H4 (cell line): ENCODE results near the gene SASH1. TPM values are rescaled to one million over a fixed set of nuclear protein-coding genes. Genes with fewer than 3 reads are reported as not detected.

Source experiments
- DNase-seq: peaks from one replicate; pipeline ENCODE4 v3.0.0-alpha.2; 2015; ENCODE audit warnings: low spot score
- total RNA-seq: library from RNA; depleted of rRNA; stranded (reverse); fragments of >200 nt; shearing (Covaris generic); gene quantifications from 2 replicates; pipeline ENCODE4 v1.2.3, GENCODE V29; 2014

The SASH1 gene
- total RNA-seq, 1 experiment from 2014 or later: 6.7 TPM

GRCh38 chr6:148404456-148405054 lies 61.9 kb downstream of the SASH1 start:
- DNase-seq: no peak

DNA sequence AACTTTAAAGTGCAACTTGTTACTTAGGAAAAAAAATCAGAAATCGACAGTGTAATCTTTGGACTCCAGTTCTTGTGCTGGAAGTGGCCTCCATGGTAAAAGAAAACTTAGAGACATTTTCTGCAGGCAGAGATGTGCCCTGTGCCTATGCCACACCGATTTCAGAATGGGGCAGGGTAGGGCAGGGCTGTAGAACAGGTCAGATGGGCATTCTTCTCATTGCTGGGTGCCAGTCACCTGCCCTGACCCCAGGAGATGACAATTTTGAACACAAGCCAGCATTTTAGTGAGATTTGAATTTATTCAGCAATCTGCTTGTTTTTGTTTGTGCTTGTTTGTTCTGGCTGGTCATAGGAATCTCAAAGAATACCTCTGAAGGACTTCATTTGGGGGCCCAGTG lies 63.3 kb downstream of the SASH1 start:
- no peak for DNase-seq

DNA sequence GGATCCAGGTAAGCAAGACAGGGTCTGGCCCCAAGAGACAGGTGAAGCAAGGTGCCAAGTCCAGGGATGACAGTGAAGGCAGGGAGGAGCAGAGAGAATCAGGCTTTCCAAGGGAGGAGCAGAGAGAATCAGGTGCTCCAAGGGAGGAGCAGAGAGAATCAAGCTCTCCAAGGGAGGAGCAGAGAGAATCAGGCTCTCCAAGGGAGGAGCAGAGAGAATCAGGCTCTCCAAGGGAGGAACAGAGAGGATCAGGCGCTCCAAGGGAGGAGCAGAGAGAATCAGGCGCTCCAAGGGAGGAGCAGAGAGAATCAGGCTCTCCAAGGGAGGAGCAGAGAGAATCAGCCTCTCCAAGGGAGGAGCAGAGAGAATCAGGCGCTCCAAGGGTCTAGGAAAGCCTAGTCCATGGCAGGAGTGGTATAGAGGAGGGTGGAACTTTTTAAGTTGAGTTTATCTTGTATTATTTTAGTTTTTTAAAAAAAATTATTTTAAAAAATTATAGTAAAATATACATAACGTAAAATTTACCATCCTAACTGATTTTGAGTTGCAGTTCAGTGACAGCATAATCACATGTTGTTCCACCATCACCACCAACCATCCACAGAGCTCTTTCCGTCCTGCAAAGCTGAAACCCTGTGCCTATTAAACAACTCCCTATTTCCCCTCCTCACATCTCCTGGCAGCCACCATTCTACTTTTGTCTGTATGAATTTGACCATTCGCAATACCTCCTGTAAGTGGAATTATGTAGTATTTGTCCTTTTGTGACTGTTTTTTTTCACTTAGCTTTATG lies 64.1 kb downstream of the SASH1 start:
- DNase-seq: no peak

GRCh38 chr6:148407372-148407771 lies 64.7 kb downstream of the SASH1 start:
- peak; percentile 55 for DNase-seq

DNA sequence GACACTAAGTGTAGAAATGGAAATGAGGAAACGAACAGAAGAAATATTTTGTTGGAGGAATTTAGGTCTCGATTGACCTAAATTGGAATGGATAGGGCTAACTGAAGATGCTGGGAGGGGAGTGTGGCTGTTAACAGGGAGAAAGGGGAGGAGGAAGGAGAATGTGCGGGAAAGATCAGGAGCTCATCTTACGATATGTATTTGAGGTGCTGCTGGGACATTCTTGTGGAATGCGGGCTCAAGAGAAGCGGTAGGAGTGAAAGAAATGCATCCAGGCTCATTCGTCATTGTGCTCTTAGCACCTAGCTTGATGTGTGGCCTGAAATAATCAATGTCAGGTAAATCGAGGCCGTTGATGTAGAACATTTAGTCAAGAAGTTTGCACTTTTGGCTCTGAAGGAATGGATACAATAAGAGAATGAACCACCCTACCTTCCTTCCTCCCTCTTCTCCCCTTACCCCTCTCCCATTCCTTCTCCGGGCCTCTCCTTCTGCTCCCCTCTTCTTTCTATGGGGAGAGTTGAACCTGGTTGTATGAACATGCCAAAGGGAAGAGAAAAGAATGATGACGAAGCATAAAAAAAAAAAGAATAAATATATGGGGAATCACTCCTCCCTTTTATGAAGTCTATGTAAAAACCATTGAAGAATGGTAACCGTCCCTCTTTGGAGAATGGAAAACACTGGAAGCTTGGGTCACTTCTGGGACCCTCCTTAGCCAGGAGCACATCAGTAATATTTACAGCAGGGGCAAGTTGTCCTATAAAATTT lies 70.9 kb downstream of the SASH1 start:
- no peak for DNase-seq

- no peak for DNase-seq
These were observed 71.5 kb downstream of the SASH1 start for GRCh38 chr6:148414092-148414489.

DNA sequence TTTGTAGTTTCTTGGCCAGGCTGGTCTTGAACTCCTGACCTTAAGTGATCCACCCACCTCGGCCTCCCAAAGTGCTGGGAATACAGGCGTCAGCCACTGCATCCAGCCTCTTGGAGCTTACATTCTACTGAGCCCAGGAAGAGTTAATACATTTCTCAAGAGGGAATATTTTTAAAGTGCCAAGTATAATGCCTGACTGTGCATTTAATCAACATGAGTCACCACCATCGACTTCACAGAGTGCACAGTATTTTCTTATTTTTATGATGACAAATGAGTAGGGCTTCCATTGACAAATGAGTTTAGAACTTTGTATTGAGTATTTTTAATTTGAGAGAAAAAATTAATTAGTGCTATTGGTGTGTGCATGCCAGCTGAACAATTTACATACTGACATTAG lies 72.2 kb downstream of the SASH1 start:
- DNase-seq: peak; percentile 13

DNA sequence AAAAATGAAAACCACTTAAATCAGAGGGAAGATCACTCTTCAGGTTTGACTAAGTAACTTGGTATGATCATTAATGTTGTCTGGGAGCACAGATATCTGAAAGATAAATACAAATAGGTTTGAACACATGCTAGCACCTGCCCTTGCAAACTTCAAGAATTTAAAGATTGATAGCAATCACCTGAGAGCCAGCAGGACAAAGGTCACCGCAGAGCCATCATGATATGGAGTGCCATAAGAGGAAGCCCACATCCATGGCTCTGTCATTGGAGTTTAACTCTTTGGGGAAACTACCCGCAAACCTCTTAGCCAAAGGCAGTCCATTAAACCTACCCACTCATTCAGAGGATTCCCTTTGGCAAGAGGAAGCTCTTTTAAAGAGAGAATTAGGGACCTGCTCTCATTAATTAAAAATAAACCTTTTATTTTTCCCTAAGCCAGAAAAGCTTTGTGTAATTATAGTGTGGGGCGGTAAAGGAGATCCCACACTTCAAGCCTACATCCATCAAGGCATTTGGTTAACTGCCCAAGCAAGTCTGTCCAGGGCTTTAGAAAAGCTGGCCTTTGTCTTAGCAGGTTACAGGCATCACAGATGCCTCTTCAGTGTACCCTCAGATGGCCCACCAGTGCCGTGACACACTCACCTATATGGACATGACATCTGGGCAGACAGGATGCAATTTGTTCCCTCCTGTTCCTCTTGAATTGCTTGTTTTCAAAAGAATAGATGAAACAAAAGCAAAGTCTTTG lies 73.0 kb downstream of the SASH1 start:
- no peak for DNase-seq

DNA sequence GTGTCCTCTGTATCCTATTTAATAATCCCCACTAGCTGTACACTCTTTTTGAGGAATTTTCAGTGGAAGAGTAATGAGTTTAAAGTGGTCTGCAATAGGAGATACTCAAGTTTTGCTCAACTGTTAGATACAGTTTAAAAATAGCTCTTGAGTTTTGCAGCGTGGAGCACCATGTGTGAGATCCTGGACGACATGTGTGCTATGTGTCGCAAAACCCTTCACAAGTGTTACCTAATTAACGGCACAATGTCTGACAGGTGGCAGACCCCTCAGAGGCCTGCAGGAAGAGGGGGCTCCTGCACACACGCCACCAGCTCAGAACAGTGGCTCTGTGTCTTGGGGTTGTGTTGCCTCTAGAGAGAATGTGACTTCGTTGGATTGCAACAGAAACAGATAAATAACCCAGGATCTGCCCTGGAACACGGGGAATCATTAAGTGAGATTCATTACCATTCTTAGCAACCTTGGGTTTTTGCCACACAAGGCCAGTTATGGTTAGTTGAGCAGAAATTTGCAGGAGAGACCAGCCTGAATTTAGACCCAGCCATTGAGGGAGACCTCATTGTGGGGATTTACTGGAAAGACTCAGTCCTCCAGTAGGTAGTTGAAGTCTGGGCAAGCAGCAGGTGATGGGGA lies 73.8 kb downstream of the SASH1 start:
- no peak for DNase-seq

- no peak for DNase-seq
These were observed 74.4 kb downstream of the SASH1 start for GRCh38 chr6:148417045-148417444.

GRCh38 chr6:148419430-148419829 lies 76.8 kb downstream of the SASH1 start:
- no peak for DNase-seq

DNA sequence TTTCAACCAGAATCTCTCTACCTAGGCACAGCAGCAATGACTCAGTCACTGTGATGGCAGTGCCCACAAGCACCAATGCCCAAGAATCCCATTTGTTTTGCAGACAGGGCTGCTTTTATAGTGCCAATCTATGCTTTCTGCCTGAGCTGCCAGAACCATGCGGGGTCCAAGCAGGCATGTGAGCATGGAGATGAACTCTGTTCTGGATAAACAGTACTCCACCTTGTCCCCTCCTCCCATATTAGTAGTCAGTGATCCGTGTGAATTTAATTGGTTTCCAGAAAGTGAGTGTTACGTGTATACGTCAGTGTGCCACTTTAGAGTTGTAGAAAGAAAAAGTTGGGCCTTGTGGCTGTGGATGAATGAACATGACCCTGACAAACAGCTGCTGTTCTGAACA lies 79.4 kb downstream of the SASH1 start:
- no peak for DNase-seq

DNA sequence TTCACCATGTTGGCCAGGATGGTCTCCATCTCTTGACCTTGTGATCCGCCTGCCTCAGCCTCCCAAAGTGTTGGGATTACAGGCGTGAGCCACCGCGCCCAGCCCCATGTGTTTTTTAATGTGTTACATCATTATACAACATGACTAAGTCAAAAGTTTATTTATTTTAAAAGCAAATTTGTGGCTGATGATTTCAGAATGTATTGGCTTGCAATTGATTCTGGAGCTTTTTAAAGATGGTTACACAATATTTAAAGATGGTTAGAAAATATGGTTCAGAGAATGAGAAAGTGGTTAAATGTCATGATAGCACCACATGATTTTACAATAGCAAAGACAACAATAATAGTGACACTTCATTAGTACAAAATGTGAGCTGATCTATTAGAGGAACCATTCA lies 80.5 kb downstream of the SASH1 start:
- DNase-seq: no peak

GRCh38 chr6:148423601-148424270 lies 81.1 kb downstream of the SASH1 start:
- no peak for DNase-seq

DNA sequence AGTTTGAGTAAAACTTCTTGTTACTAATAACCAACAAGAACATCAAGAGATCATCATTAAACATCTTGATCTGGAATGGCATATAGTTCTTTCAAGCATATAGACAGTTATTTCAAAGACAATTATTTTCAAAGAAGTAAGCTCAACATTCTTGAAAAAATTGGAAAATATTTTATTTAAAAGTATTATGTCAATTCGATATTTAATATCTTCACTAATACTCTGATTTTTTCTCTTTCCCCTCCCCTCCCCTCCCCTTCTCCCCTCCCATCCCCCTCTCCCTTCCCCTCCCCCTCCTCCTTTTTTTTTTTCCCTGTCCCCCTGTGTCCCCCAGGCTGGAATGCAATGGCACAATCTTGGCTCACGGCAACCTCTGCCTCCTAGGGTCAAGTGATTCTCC lies 82.8 kb downstream of the SASH1 start:
- no peak for DNase-seq

- DNase-seq: no peak
These were observed 83.8 kb downstream of the SASH1 start for GRCh38 chr6:148426317-148426977.

DNA sequence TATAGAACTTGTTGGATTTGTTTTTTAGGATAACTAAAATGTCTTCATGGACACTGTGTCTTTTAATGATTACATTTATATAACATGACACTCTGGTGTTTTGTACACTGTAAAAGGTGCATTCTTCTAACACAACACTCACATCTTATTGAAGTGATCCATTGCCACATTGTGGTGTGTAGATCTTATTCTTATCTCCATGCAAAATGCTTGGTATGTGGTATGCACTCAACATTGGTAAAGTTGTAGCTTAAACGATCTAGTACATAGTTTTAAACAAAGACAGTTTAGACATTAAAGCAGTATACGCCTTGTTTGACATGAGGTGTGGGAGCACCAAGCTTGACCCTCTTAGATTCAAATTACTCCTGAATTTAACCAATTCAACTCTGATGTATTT lies 84.7 kb downstream of the SASH1 start:
- no peak for DNase-seq

- no peak for DNase-seq
These were observed 86.8 kb downstream of the SASH1 start for GRCh38 chr6:148429423-148429822.

DNA sequence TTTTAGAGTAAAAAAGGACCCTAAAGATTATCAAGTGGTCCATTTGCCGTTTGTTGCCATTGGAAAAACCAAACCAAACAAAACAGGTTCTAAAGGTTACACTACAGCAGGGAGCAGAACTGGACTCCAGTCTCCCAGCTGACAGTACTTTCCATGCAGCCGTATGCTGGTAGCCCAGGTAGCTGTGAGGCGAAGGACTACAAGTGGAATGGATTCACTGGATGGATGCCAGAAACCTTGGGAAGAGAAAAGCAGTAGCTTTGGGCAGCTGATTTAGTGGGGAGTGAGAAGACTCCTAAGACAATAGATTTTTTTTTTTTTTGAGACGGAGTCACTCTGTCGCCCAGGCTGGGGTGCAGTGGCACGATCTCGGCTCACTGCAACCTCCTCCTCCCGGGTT lies 88.3 kb downstream of the SASH1 start:
- no peak for DNase-seq

DNA sequence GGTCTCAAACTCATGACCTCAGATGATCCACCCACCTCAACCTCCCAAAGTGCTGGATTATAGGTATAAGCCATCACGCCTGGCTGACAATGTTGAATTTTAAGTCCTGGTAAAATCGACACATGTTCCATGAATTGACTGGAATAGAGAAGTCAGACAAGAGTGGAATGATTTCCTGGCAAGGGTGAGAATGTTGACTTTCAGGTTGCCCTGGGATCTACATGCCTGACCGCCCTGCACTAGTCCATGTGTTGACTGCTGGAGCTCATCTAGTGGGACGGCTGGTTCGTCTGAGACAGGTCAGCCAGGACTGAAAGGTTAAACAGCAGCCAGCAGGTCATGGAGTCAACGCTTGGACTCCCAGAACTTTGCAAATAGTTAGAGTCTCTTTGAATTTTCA lies 88.8 kb downstream of the SASH1 start:
- DNase-seq: no peak

DNA sequence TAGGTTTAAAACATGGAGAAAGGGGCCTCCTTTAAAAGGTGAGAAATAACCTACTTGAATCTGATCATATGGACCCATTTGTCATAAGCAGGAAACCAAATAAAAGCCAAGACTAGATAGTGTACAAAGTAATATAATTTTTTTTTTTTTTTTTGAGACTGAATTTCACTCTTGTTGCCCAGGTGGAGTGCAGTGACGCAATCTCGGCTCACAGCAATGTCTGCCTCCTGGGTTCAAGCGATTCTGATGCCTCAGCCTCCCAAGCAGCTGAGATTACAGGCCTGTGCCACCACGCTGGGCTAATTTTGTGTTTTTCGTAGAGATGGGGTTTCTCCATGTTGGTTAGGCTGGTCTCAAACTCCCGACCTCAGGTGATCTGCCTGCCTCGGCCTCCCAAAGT lies 89.2 kb downstream of the SASH1 start:
- no peak for DNase-seq
